Peyer's patch (tissue), 4 donors: Measurements from ENCODE around the gene COTL1.

ENCODE experiments used
- POLR2A ChIP-seq, 2 donors: fragments of 450-650 bp; IDR thresholded peaks; one replicate each; pipeline ENCODE4 v1.5.1; 2017; ENCODE audit warnings: antibody characterized with exemption in 2 of 2, mild to moderate bottlenecking in 2 of 2, moderate library complexity in 2 of 2
- TF ChIP-seq, protein P1 (sequence below), 6 experiments: fragments of 450-650 bp in 4 of 6; fragments of 200-600 bp in 2 of 6; sonication (generic) in 1 of 6; IDR thresholded peaks; one replicate each; pipeline ENCODE4 v1.5.1; 2017 to 2019; ENCODE audit warnings: antibody characterized with exemption in 6 of 6, mild to moderate bottlenecking in 3 of 6, moderate library complexity in 1 of 6

DNA sequence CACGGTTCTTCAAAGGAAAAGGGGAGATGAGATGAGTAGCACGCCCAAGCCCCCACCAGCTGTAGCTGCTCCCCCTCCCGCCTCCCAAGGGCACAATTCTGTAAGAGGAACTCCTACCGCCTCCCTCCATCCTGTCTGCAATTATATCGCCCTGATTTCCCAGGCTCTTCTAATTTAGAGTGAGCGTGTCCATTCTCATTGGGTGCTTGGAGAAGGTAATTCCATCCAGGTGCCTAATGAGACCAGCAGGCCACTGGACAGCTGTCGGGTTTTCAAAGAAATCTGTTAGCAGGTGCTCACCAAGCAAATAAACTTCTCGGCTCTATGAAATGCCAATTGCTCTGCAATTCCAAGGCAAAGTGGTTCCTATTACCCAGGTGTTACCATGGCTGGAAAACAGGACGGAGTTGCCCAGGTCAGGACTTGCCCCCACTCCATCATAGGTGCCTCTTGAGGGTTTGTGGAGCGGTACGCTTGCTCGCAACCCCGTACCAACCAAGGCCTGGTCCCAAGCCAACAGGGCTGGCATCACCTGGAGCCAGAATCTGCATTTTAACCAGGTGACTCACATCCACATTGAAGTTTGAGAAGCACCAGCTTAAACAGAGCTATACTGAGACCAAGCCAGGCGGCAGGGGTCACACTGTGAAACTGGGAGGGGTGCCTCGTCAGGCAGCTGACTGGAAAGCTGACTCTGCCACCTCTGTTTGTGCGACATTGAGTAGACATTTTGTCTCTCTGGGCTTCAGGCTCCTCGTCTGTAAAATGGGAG, 97.0 kb downstream of the COTL1 start:
- TF ChIP-seq, protein P1, sequence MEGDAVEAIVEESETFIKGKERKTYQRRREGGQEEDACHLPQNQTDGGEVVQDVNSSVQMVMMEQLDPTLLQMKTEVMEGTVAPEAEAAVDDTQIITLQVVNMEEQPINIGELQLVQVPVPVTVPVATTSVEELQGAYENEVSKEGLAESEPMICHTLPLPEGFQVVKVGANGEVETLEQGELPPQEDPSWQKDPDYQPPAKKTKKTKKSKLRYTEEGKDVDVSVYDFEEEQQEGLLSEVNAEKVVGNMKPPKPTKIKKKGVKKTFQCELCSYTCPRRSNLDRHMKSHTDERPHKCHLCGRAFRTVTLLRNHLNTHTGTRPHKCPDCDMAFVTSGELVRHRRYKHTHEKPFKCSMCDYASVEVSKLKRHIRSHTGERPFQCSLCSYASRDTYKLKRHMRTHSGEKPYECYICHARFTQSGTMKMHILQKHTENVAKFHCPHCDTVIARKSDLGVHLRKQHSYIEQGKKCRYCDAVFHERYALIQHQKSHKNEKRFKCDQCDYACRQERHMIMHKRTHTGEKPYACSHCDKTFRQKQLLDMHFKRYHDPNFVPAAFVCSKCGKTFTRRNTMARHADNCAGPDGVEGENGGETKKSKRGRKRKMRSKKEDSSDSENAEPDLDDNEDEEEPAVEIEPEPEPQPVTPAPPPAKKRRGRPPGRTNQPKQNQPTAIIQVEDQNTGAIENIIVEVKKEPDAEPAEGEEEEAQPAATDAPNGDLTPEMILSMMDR (IDR thresholded peaks at IDR 0.05) = no peak
- no peak for TF ChIP-seq POLR2A (IDR thresholded peaks at IDR 0.05)
